OCI-LY7 (cell line): ENCODE measurements around the gene SLC9A9.

Experiments used
- CTCF ChIP-seq: fragments of 200-600 bp; sonication (generic); conservative IDR thresholded peaks from 2 replicates; pipeline ENCODE4 v1.5.1; 2014; ENCODE audit warnings: mild to moderate bottlenecking, antibody characterized with exemption, low read length, moderate library complexity, mixed read lengths
- EZH2phosphoT487 ChIP-seq: fragments of 200-600 bp; sonication (generic); IDR thresholded peaks from 2 replicates; pipeline ENCODE4 v1.6.1; 2018; ENCODE audit warnings: low read depth, borderline replicate concordance, mild to moderate bottlenecking, mixed run types, antibody characterized with exemption, low read length, moderate library complexity, mixed read lengths

GRCh38 chr3:143286392-143287010 is 561.8 kb downstream of the SLC9A9 start:
- no peak for TF ChIP-seq CTCF
- TF ChIP-seq EZH2phosphoT487 = no peak
